Measurements from ENCODE around the gene DOCK6.

- TF ChIP-seq, protein P1, sequence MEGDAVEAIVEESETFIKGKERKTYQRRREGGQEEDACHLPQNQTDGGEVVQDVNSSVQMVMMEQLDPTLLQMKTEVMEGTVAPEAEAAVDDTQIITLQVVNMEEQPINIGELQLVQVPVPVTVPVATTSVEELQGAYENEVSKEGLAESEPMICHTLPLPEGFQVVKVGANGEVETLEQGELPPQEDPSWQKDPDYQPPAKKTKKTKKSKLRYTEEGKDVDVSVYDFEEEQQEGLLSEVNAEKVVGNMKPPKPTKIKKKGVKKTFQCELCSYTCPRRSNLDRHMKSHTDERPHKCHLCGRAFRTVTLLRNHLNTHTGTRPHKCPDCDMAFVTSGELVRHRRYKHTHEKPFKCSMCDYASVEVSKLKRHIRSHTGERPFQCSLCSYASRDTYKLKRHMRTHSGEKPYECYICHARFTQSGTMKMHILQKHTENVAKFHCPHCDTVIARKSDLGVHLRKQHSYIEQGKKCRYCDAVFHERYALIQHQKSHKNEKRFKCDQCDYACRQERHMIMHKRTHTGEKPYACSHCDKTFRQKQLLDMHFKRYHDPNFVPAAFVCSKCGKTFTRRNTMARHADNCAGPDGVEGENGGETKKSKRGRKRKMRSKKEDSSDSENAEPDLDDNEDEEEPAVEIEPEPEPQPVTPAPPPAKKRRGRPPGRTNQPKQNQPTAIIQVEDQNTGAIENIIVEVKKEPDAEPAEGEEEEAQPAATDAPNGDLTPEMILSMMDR (IDR thresholded peaks at IDR 0.05): no peak
- no peak for TF ChIP-seq POLR2A (IDR thresholded peaks at IDR 0.05)
Measured at GRCh38 chr19:11225172-11225571, 37.2 kb downstream of the DOCK6 start.
